Measurements from ENCODE around the gene CIAO1.
"Not testable (repeated sequence)": the region's sequence is repeated elsewhere in the genome, so short reads cannot be mapped to it uniquely, and the experiment has no call there.

CIAO1 gene

GRCh38 chr2:96249654-96250053 is 16.4 kb upstream of the CIAO1 start:
- FAIRE-seq, result no peak

GRCh38 chr2:96250188-96250587 is 15.8 kb upstream of the CIAO1 start:
- FAIRE-seq (no peak), DNase-seq (ENCODE audit: low spot score) (no peak)

More at GRCh38 chr2:96249654-96250053, 16.4 kb upstream of the CIAO1 start:
- no peak for DNase-seq (ENCODE audit: low spot score)

- peak; percentile 90 for DNase-seq (ENCODE audit: low spot score)
- FAIRE-seq, result peak; percentile 83
These were observed 14.2 kb upstream of the CIAO1 start for GRCh38 chr2:96251721-96252292.

GRCh38 chr2:96252526-96252925 is 13.5 kb upstream of the CIAO1 start:
- no peak for FAIRE-seq
- no peak for DNase-seq (ENCODE audit: low spot score)

- no peak for FAIRE-seq
- no peak for DNase-seq (ENCODE audit: low spot score)
These were observed 13.0 kb upstream of the CIAO1 start for GRCh38 chr2:96253006-96253405.

GRCh38 chr2:96254571-96254970 is 11.5 kb upstream of the CIAO1 start:
- FAIRE-seq, result no peak
- no peak for DNase-seq (ENCODE audit: low spot score)

- DNase-seq (ENCODE audit: low spot score) (no peak), FAIRE-seq (no peak)
These were observed 9.4 kb upstream of the CIAO1 start for GRCh38 chr2:96256611-96257113.

GRCh38 chr2:96257744-96258143 is 8.3 kb upstream of the CIAO1 start:
- not testable (repeated sequence) for DNase-seq (ENCODE audit: low spot score); FAIRE-seq

GRCh38 chr2:96258166-96259022 is 7.6 kb upstream of the CIAO1 start:
- no peak for FAIRE-seq
- DNase-seq (ENCODE audit: low spot score), result no peak

- FAIRE-seq, result no peak
- no peak for DNase-seq (ENCODE audit: low spot score)
These were observed 6.5 kb upstream of the CIAO1 start for GRCh38 chr2:96259497-96259921.

GRCh38 chr2:96260387-96261260 is 5.4 kb upstream of the CIAO1 start:
- DNase-seq (ENCODE audit: low spot score) (peak; percentile 74), FAIRE-seq (peak; percentile 21)

GRCh38 chr2:96261328-96262003 is 4.6 kb upstream of the CIAO1 start:
- FAIRE-seq (no peak), DNase-seq (ENCODE audit: low spot score) (no peak)

- FAIRE-seq, result no peak
- DNase-seq (ENCODE audit: low spot score), result no peak
These were observed 3.7 kb upstream of the CIAO1 start for GRCh38 chr2:96262306-96262705.

- FAIRE-seq, result no peak
- DNase-seq (ENCODE audit: low spot score), result no peak
These were observed 1.9 kb upstream of the CIAO1 start for GRCh38 chr2:96264086-96264485.

- DNase-seq (ENCODE audit: low spot score), result no peak
- FAIRE-seq, result no peak
These were observed 1.2 kb upstream of the CIAO1 start for GRCh38 chr2:96264656-96265348.

GRCh38 chr2:96265349-96265839 is 631 bp upstream of the CIAO1 start:
- DNase-seq (ENCODE audit: low spot score) (no peak), FAIRE-seq (no peak)

GRCh38 chr2:96267159-96267971 is 1.3 kb downstream of the CIAO1 start:
- no peak for FAIRE-seq
- peak; percentile 18 for DNase-seq (ENCODE audit: low spot score)

- FAIRE-seq (no peak), DNase-seq (ENCODE audit: low spot score) (no peak)
These were observed 6.0 kb downstream of the CIAO1 start for GRCh38 chr2:96271995-96272394.

- no peak for DNase-seq (ENCODE audit: low spot score)
- no peak for FAIRE-seq
These were observed 7.7 kb downstream of the CIAO1 start for GRCh38 chr2:96273763-96274162.

Measured in RCC 7860 (cell line).